Thoracic aorta (tissue), 2 donors: ENCODE data around the gene TSC1. TPM values are rescaled to one million over a fixed set of nuclear protein-coding genes. Genes with fewer than 3 reads are reported as not detected.

ENCODE experiments used
- ATAC-seq: fragments of 150-250 bp; one replicate; pipeline ENCODE4 v1.8.0; 2017; ENCODE audit warnings: low read depth; ENCODE audit not compliant: insufficient number of reproducible peaks, low FRiP score
- DNase-seq: peaks from one replicate; pipeline ENCODE4 v3.0.0-alpha.2; 2020; ENCODE audit warnings: low spot score
- H3K27ac ChIP-seq, 2 donors: fragments of 200-600 bp; sonication (generic); 1 replicate in 1 of 2; 2 replicates in 1 of 2; pipeline ENCODE4 v1.5.1; 2016; ENCODE audit warnings: mild to moderate bottlenecking in 2 of 2, moderate library complexity in 2 of 2
- H3K27me3 ChIP-seq: fragments of 200-600 bp; sonication (generic); replicated peaks from 2 replicates; pipeline ENCODE4 v1.6.0; 2016; ENCODE audit warnings: mild to moderate bottlenecking; ENCODE audit not compliant: insufficient read depth
- H3K36me3 ChIP-seq: fragments of 200-600 bp; sonication (generic); one replicate; pipeline ENCODE4 v1.5.1; 2016
- H3K4me1 ChIP-seq, 2 donors: fragments of 200-600 bp; sonication (generic); 1 replicate in 1 of 2; 2 replicates in 1 of 2; pipeline versions ENCODE4 v1.5.1 to v1.6.0; 2016; ENCODE audit warnings: low read depth in 2 of 2, mild to moderate bottlenecking in 1 of 2; ENCODE audit not compliant: control insufficient read depth in 1 of 2
- H3K4me3 ChIP-seq: fragments of 200-600 bp; sonication (generic); 2 replicates; pipeline ENCODE4 v1.5.1; 2016; ENCODE audit warnings: mild to moderate bottlenecking
- H3K9me3 ChIP-seq: fragments of 200-600 bp; sonication (generic); 2 replicates; pipeline ENCODE4 v1.5.1; 2016
- total RNA-seq, 2 donors: library from RNA; depleted of rRNA; stranded (reverse); fragments of >200 nt; gene quantifications; one replicate each; pipeline versions ENCODE4 v1.1.0 to v1.2.3, GENCODE V29; 2016
- TF ChIP-seq, protein P1 (sequence below): fragments of 200-600 bp; sonication (generic); IDR thresholded peaks from one replicate; pipeline ENCODE4 v1.5.1; 2019; ENCODE audit warnings: antibody characterized with exemption

Gene TSC1
- total RNA-seq, 2 donors from 2014 or later, result 36.1 to 65.4 TPM

DNA sequence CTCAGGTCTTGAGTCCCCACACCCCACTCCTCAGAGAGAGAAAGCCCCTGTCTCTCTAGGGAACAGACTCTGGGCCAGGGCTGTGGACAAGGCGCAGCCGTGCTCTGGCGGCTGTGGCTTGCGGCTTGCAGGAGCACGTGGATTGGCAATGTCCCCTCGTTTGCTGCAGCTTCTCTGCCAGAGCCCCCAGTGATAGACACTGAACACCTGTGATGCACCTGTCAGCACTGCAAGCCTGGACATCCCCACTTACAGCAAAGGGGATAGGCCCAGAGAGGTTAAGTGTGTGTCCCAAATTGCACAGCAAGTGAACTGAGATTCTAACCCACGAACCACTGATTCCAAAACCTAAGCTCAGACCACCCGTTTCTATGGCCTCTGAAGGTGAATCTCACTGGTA lies 41.1 kb upstream of the TSC1 start:
- Histone ChIP-seq H3K4me1 (no peaks in the 10 kb centered on the region), H3K27ac (no peak overlapping the region), H3K27me3 (no peaks in the 10 kb centered on the region), H3K4me3 (no peak overlapping the region), H3K36me3 (no peaks in the 10 kb centered on the region), H3K9me3 (no peaks in the 10 kb centered on the region)
- no peak for DNase-seq
- TF ChIP-seq, protein P1, sequence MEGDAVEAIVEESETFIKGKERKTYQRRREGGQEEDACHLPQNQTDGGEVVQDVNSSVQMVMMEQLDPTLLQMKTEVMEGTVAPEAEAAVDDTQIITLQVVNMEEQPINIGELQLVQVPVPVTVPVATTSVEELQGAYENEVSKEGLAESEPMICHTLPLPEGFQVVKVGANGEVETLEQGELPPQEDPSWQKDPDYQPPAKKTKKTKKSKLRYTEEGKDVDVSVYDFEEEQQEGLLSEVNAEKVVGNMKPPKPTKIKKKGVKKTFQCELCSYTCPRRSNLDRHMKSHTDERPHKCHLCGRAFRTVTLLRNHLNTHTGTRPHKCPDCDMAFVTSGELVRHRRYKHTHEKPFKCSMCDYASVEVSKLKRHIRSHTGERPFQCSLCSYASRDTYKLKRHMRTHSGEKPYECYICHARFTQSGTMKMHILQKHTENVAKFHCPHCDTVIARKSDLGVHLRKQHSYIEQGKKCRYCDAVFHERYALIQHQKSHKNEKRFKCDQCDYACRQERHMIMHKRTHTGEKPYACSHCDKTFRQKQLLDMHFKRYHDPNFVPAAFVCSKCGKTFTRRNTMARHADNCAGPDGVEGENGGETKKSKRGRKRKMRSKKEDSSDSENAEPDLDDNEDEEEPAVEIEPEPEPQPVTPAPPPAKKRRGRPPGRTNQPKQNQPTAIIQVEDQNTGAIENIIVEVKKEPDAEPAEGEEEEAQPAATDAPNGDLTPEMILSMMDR, result no peak
- ATAC-seq, result no peak

DNA sequence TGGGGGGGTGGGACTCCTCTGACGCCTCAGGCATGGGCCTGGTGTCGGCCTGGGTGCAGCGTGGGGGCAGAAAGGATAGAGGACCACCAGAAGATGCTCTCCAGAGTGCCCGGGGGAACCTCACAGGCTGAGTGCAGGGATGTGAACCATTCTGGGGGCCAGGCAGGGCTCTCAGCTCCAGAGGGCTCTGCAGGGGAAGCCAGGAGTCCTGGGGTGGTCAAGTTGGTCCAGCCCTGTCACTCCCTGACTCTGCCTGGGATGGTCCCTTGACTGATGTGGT lies 40.6 kb upstream of the TSC1 start:
- no peak for ATAC-seq
- Histone ChIP-seq H3K36me3 (no peaks in the 10 kb centered on the region), H3K27me3 (no peaks in the 10 kb centered on the region), H3K4me1 (no peaks in the 10 kb centered on the region), H3K9me3 (no peaks in the 10 kb centered on the region), H3K4me3 (no peak overlapping the region), H3K27ac (no peak overlapping the region)
- DNase-seq, result no peak
- TF ChIP-seq, protein P1, result no peak

DNA sequence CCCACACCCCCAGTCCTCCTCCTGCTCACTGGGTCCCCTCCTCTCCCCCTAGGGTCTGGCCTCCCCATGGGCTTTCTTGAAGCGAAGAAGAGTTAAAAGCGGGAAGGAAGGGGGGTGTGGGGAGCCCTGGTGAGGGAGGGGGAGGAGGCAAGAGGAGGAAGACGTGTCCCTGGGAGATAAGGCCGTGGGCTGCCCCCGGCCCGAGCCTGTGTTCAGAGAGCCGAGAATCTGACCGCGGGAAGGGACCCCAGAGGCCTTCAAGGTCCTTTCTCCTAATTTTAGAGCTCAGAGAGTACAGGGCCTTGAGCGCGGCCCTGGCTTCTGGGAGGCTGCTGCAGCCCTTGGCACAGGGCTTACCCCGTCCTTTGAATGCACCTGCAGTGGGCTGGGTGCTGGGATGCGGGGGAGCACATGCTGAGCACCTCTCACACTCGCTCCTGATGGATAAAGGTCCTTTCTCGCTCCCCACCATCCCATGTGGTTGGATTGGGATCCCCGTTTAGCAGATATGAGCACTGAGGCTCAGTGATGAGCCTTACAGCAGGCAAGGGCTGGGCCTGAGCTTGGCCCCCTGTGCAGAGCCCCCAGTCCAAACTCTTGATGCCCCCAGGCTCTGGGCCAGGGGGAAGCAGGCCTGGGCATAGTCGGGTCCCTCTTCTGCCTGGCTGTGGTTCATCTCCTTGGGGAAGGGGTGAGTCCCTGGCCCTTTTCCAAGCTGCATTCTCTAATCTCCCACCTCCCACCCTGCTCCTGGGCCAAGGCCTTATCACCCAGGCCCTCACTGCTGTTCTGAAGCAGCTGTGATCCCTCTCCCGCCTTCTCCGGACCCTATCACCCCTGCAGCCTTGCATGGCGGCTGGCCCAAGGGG lies 40.0 kb upstream of the TSC1 start:
- ATAC-seq, result no peak
- no peaks in the 10 kb centered on the region for H3K27me3 ChIP-seq
- TF ChIP-seq, protein P1, result no peak

DNA sequence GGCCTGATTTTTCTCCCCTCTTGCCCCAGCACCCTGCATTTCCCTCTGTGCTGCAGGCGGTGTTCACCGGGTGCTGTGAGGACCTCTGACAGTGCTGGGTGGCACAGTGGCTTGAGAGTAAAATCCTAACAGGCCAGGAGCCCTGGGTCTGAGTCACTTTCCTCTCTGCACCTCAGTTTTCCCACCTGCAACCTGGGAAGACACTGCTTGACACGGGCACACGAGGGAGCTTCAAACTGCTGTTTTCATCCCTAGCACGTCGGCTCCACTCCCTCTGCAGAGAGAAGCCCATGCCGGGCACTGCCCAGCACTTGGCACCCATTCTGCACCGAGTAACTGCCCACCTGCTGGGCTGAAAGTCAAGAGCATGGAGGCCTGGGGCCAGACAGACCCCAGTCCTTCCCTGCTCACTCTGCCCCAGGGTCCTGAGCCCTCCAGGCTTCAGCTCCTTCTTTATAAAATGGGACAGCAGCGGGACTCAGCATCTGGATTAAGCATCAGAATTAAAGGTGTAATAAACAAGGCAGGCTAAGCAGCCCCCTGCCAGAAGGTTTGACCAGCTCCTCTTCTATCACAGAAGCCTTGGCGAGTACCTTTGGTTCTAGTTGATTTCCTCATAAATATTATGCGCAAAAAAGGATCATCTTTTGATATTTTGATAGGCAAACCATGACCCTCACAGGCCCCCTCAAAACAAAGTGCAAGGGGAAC lies 39.2 kb upstream of the TSC1 start:
- H3K36me3 ChIP-seq, result no peaks in the 10 kb centered on the region
- no peak overlapping the region for H3K27ac ChIP-seq
- TF ChIP-seq, protein P1, result no peak
- H3K9me3 ChIP-seq, result no peaks in the 10 kb centered on the region
- no peak for ATAC-seq
- H3K4me3 ChIP-seq, result no peak overlapping the region
- no peaks in the 10 kb centered on the region for H3K27me3 ChIP-seq
- no peak for DNase-seq
- H3K4me1 ChIP-seq, result no peaks in the 10 kb centered on the region

More for the DNA sequence above, 40.0 kb upstream of the TSC1 start:
- H3K4me3 ChIP-seq, result no peak overlapping the region
- H3K27ac ChIP-seq, result no peak overlapping the region
- no peaks in the 10 kb centered on the region for H3K4me1 ChIP-seq
- no peak for DNase-seq
- no peaks in the 10 kb centered on the region for H3K36me3 ChIP-seq
- H3K9me3 ChIP-seq, result no peaks in the 10 kb centered on the region

DNA sequence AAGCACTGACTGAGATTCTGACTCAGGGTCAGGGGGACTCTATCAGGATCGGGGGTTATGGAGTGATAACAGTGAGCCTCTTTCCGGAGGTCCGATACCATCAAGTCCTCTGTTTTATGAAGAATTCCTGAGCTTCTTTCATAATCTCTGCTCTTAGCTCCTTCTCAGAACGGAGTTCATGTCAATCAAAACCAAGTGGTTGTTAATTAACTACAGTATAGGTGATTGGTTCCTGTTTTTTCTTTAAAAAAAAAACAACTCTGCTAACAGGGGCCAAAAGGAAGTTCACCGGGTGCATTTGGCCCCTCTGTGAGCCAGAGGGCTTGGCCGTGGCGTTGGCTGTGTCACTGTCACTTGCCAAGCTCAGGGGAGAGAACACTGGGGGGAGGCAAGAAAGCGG lies 38.0 kb upstream of the TSC1 start:
- Histone ChIP-seq H3K27ac (no peak overlapping the region), H3K9me3 (no peaks in the 10 kb centered on the region), H3K4me1 (no peaks in the 10 kb centered on the region), H3K27me3 (no peaks in the 10 kb centered on the region), H3K4me3 (no peak overlapping the region), H3K36me3 (no peaks in the 10 kb centered on the region)
- no peak for DNase-seq
- no peak for ATAC-seq
- TF ChIP-seq, protein P1, result no peak
